Activated CD4-positive, alpha-beta T cell treated with anti-CD3 and anti-CD28 coated beads, Interleukin-2, amount 10 ng/mL, durations not matched to agents 7 days and 5 days (primary cell): Measurements from ENCODE around the gene AUTS2. TPM values are rescaled to one million over a fixed set of nuclear protein-coding genes. Genes with fewer than 3 reads are reported as not detected.

Experiments used
- CTCF ChIA-PET: fragments of 350-600 bp; sonication (Branson Sonifier 250); formaldehyde crosslinking; loops from one replicate; lab custom pipeline; 2021; ENCODE audit warnings: antibody characterized with exemption; lab: Charles Lee
- POLR2A ChIA-PET: fragments of 350-600 bp; sonication (Branson Sonifier 250); formaldehyde crosslinking; loops from one replicate; lab custom pipeline; 2021; ENCODE audit warnings: antibody characterized with exemption; lab: Charles Lee
- DNase-seq: peaks from one replicate; pipeline ENCODE4 v3.0.0-alpha.2; 2020
- H3K27ac Mint-ChIP-seq: one replicate; pipeline ENCODE4 v1.8.0; 2021; ENCODE audit warnings: mild to moderate bottlenecking, moderate library complexity, mixed read lengths
- H3K27me3 Mint-ChIP-seq: one replicate; pipeline ENCODE4 v1.8.0; 2021; ENCODE audit warnings: mixed read lengths
- H3K36me3 Mint-ChIP-seq: one replicate; pipeline ENCODE4 v1.8.0; 2021; ENCODE audit warnings: low read depth, mixed read lengths
- H3K4me1 Mint-ChIP-seq: one replicate; pipeline ENCODE4 v1.8.0; 2021; ENCODE audit warnings: mixed read lengths
- H3K4me3 Mint-ChIP-seq: one replicate; pipeline ENCODE4 v1.8.0; 2021; ENCODE audit warnings: mild to moderate bottlenecking, moderate library complexity, mixed read lengths
- H3K9me3 Mint-ChIP-seq: one replicate; pipeline ENCODE4 v1.8.0; 2021; ENCODE audit warnings: mixed read lengths
- total RNA-seq, 2 experiments: library from RNA; stranded (reverse); gene quantifications; one replicate each; pipeline ENCODE4 v1.2.3, GENCODE V29; 2021

The AUTS2 gene
- total RNA-seq, 2 experiments from 2014 or later = 13.9 to 18.9 TPM

GRCh38 chr7:69640216-69640615 is 41.9 kb downstream of the AUTS2 start:
- no peaks in the 10 kb centered on the region for H3K4me1 Mint-ChIP-seq
- DNase-seq = no peak
- CTCF ChIA-PET = interaction anchor here (1.0 kb wide), 1 partner anchor 13 kb away, joined by 3 read pairs; no protein-coding TSS in a partner anchor

GRCh38 chr7:69640925-69641594 is 42.8 kb downstream of the AUTS2 start:
- ChIA-PET CTCF (interaction anchor here (1.0 kb wide), 1 partner anchor 12 kb away, joined by 3 read pairs; no protein-coding TSS in a partner anchor), POLR2A (no interaction called here)
- Mint-ChIP-seq H3K27me3 (no peaks in the 10 kb centered on the region), H3K9me3 (no peaks in the 10 kb centered on the region), H3K4me1 (no peaks in the 10 kb centered on the region), H3K27ac (no peak overlapping the region), H3K4me3 (no peak overlapping the region), H3K36me3 (no peaks in the 10 kb centered on the region)
- no peak for DNase-seq

More at GRCh38 chr7:69640216-69640615, 41.9 kb downstream of the AUTS2 start:
- Mint-ChIP-seq H3K9me3 (no peaks in the 10 kb centered on the region), H3K36me3 (no peaks in the 10 kb centered on the region), H3K27ac (no peak overlapping the region), H3K27me3 (no peaks in the 10 kb centered on the region), H3K4me3 (no peak overlapping the region)
- POLR2A ChIA-PET = no interaction called here

- H3K4me3 Mint-ChIP-seq = no peak overlapping the region
- CTCF ChIA-PET = no interaction called here
- no peaks in the 10 kb centered on the region for H3K9me3 Mint-ChIP-seq
- H3K27ac Mint-ChIP-seq = no peak overlapping the region
- DNase-seq = no peak
- no peaks in the 10 kb centered on the region for H3K36me3 Mint-ChIP-seq
- no peaks in the 10 kb centered on the region for H3K4me1 Mint-ChIP-seq
- POLR2A ChIA-PET = no interaction called here
- H3K27me3 Mint-ChIP-seq = no peaks in the 10 kb centered on the region
These were observed 45.0 kb downstream of the AUTS2 start for GRCh38 chr7:69643265-69643664.

- Mint-ChIP-seq H3K9me3 (no peaks in the 10 kb centered on the region), H3K27ac (no peak overlapping the region), H3K27me3 (no peaks in the 10 kb centered on the region), H3K36me3 (no peaks in the 10 kb centered on the region), H3K4me3 (no peak overlapping the region), H3K4me1 (no peaks in the 10 kb centered on the region)
- CTCF ChIA-PET = no interaction called here
- DNase-seq = no peak
- POLR2A ChIA-PET = no interaction called here
These were observed 45.6 kb downstream of the AUTS2 start for GRCh38 chr7:69643708-69644445.

GRCh38 chr7:69645683-69646082 is 47.4 kb downstream of the AUTS2 start:
- H3K27me3 Mint-ChIP-seq = no peaks in the 10 kb centered on the region
- no peak overlapping the region for H3K4me3 Mint-ChIP-seq
- no peaks in the 10 kb centered on the region for H3K4me1 Mint-ChIP-seq
- POLR2A ChIA-PET = no interaction called here
- H3K9me3 Mint-ChIP-seq = no peaks in the 10 kb centered on the region
- H3K27ac Mint-ChIP-seq = no peak overlapping the region
- no peak for DNase-seq
- no peaks in the 10 kb centered on the region for H3K36me3 Mint-ChIP-seq
- CTCF ChIA-PET = interaction anchor here (0.5 kb wide), 1 partner anchor 77 kb away, joined by 3 read pairs; no protein-coding TSS in a partner anchor

- Mint-ChIP-seq H3K4me3 (no peak overlapping the region), H3K27ac (no peak overlapping the region), H3K36me3 (no peaks in the 10 kb centered on the region), H3K9me3 (no peaks in the 10 kb centered on the region), H3K27me3 (no peaks in the 10 kb centered on the region), H3K4me1 (no peaks in the 10 kb centered on the region)
- POLR2A ChIA-PET = no interaction called here
- CTCF ChIA-PET = no interaction called here
- DNase-seq = no peak
These were observed 52.9 kb downstream of the AUTS2 start for GRCh38 chr7:69651101-69651590.

GRCh38 chr7:69652947-69653701 is 54.8 kb downstream of the AUTS2 start:
- Mint-ChIP-seq H3K4me1 (no peaks in the 10 kb centered on the region), H3K4me3 (no peak overlapping the region), H3K27me3 (no peaks in the 10 kb centered on the region), H3K36me3 (no peaks in the 10 kb centered on the region), H3K9me3 (no peaks in the 10 kb centered on the region), H3K27ac (no peak overlapping the region)
- ChIA-PET CTCF (interaction anchor here (0.5 to 0.6 kb wide), 2 partner anchors 12 to 1475 kb away, joined by 3 read pairs; no protein-coding TSS in a partner anchor), POLR2A (no interaction called here)
- no peak for DNase-seq

- no peak for DNase-seq
- Mint-ChIP-seq H3K27ac (no peak overlapping the region), H3K4me1 (no peaks in the 10 kb centered on the region), H3K9me3 (no peaks in the 10 kb centered on the region), H3K27me3 (no peaks in the 10 kb centered on the region), H3K36me3 (no peaks in the 10 kb centered on the region), H3K4me3 (no peak overlapping the region)
- CTCF ChIA-PET = interaction anchor here (0.5 to 0.6 kb wide), 2 partner anchors 13 to 1475 kb away, joined by 3 read pairs; no protein-coding TSS in a partner anchor
- POLR2A ChIA-PET = no interaction called here
These were observed 55.5 kb downstream of the AUTS2 start for GRCh38 chr7:69653806-69654205.

GRCh38 chr7:69654381-69654780 is 56.1 kb downstream of the AUTS2 start:
- no peaks in the 10 kb centered on the region for H3K4me1 Mint-ChIP-seq
- H3K36me3 Mint-ChIP-seq = no peaks in the 10 kb centered on the region
- no peak overlapping the region for H3K4me3 Mint-ChIP-seq
- ChIA-PET POLR2A (no interaction called here), CTCF (no interaction called here)
- H3K27me3 Mint-ChIP-seq = no peaks in the 10 kb centered on the region
- DNase-seq = no peak
- H3K27ac Mint-ChIP-seq = no peak overlapping the region
- no peaks in the 10 kb centered on the region for H3K9me3 Mint-ChIP-seq

GRCh38 chr7:69654849-69655707 is 56.8 kb downstream of the AUTS2 start:
- H3K4me1 Mint-ChIP-seq = no peaks in the 10 kb centered on the region
- POLR2A ChIA-PET = no interaction called here
- no peaks in the 10 kb centered on the region for H3K9me3 Mint-ChIP-seq
- no peaks in the 10 kb centered on the region for H3K27me3 Mint-ChIP-seq
- DNase-seq = no peak
- no peak overlapping the region for H3K27ac Mint-ChIP-seq
- CTCF ChIA-PET = no interaction called here
- H3K36me3 Mint-ChIP-seq = no peaks in the 10 kb centered on the region
- no peak overlapping the region for H3K4me3 Mint-ChIP-seq

GRCh38 chr7:69656077-69656476 is 57.8 kb downstream of the AUTS2 start:
- no peak for DNase-seq
- POLR2A ChIA-PET = no interaction called here
- H3K27me3 Mint-ChIP-seq = no peaks in the 10 kb centered on the region
- H3K4me3 Mint-ChIP-seq = no peak overlapping the region
- no peaks in the 10 kb centered on the region for H3K36me3 Mint-ChIP-seq
- H3K27ac Mint-ChIP-seq = no peak overlapping the region
- no peaks in the 10 kb centered on the region for H3K4me1 Mint-ChIP-seq
- CTCF ChIA-PET = no interaction called here
- H3K9me3 Mint-ChIP-seq = no peaks in the 10 kb centered on the region

GRCh38 chr7:69656890-69657289 is 58.6 kb downstream of the AUTS2 start:
- H3K4me3 Mint-ChIP-seq = no peak overlapping the region
- H3K27me3 Mint-ChIP-seq = no peaks in the 10 kb centered on the region
- POLR2A ChIA-PET = no interaction called here
- no peak overlapping the region for H3K27ac Mint-ChIP-seq
- H3K36me3 Mint-ChIP-seq = no peaks in the 10 kb centered on the region
- H3K4me1 Mint-ChIP-seq = no peaks in the 10 kb centered on the region
- CTCF ChIA-PET = no interaction called here
- no peaks in the 10 kb centered on the region for H3K9me3 Mint-ChIP-seq
- DNase-seq = no peak
